ENCODE results near the gene POLR1B.

POLR1B gene

DNA sequence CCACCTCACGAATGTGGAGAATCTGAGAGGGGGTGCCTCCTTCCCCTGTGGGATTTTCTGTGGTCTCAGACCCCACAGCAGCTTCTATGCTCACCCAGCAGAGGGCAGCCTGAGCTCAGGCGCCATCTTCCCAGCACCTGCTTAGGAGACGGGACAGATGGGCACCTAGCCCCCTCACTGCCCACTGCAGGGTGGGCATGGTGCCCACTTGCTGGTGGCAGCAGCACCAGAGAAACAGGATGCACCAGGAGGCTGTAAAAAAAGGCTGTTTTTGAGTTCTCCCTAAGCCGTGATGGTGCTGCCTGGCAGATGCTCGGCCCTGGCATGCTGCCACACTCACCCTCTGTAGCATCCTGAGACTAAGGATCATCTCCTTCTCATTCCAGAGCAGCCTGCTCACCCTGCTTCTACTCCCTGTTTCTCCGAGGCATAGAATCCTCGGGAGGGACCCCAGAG lies 84.4 kb downstream of the POLR1B start:
- no peak overlapping the region for H3K9ac ChIP-seq (ENCODE audit: low read depth in 1 of 2, low read length in 2 of 2)
- peak overlapping the region in 1 of 2 donors; percentile 48 for H3K4me3 ChIP-seq (ENCODE audit: low read length in 2 of 2)
- peaks cover 9 to 19% of the 10 kb centered on the region in 2 donors for H3K4me1 ChIP-seq (ENCODE audit: control insufficient read depth in 2 of 2, insufficient read depth in 2 of 2, low read length in 2 of 2)
- H3K36me3 ChIP-seq (ENCODE audit: control insufficient read depth in 2 of 2, insufficient read depth in 2 of 2, low read length in 2 of 2) = no peaks in the 10 kb centered on the region
- peak overlapping the region in 1 of 2 donors; percentile 61 for H3K27ac ChIP-seq (ENCODE audit: low read depth in 2 of 2, low read length in 2 of 2)
- H3K27me3 ChIP-seq (ENCODE audit: control insufficient read depth in 2 of 2, insufficient read depth in 2 of 2, low read length in 2 of 2) = no peaks in the 10 kb centered on the region
- H3K9me3 ChIP-seq (ENCODE audit: control insufficient read depth in 2 of 2, low read length in 2 of 2) = no peaks in the 10 kb centered on the region
